ENCODE data around the gene SCAMP2.

Gene SCAMP2

GRCh38 chr15:74809242-74809641, 63.9 kb downstream of the SCAMP2 start:
- H3K9me3 ChIP-seq (ENCODE audit: insufficient read depth, low read depth, low read length): no peaks in the 10 kb centered on the region
- H3K27ac ChIP-seq (ENCODE audit: low read length): no peak overlapping the region
- peaks cover 2% of the 10 kb centered on the region; the same call in 1 of the 2 replicates for H3K4me1 ChIP-seq (ENCODE audit: insufficient read depth, low read length)
- H3K9ac ChIP-seq (ENCODE audit: low read depth, low read length): no peak overlapping the region
- H3K4me3 ChIP-seq (ENCODE audit: low read length): no peak overlapping the region
- H3K27me3 ChIP-seq (ENCODE audit: insufficient read depth, low read length): no peaks in the 10 kb centered on the region
- peaks cover 2% of the 10 kb centered on the region; the same call in 1 of the 2 replicates for H3K36me3 ChIP-seq (ENCODE audit: insufficient read depth, low read depth, low read length)

- peaks cover 2% of the 10 kb centered on the region; the same call in 1 of the 2 replicates for H3K4me1 ChIP-seq (ENCODE audit: insufficient read depth, low read length)
- no peaks in the 10 kb centered on the region for H3K27me3 ChIP-seq (ENCODE audit: insufficient read depth, low read length)
- no peak overlapping the region for H3K9ac ChIP-seq (ENCODE audit: low read depth, low read length)
- no peak overlapping the region for H3K4me3 ChIP-seq (ENCODE audit: low read length)
- H3K36me3 ChIP-seq (ENCODE audit: insufficient read depth, low read depth, low read length): peaks cover 6% of the 10 kb centered on the region
- H3K27ac ChIP-seq (ENCODE audit: low read length): no peak overlapping the region
- H3K9me3 ChIP-seq (ENCODE audit: insufficient read depth, low read depth, low read length): no peaks in the 10 kb centered on the region
Measured at GRCh38 chr15:74808840-74809229, 64.3 kb downstream of the SCAMP2 start.

GRCh38 chr15:74808078-74808839, 64.9 kb downstream of the SCAMP2 start:
- Histone ChIP-seq H3K4me1 (ENCODE audit: insufficient read depth, low read length) (peaks cover 2% of the 10 kb centered on the region; the same call in 1 of the 2 replicates), H3K27me3 (ENCODE audit: insufficient read depth, low read length) (no peaks in the 10 kb centered on the region), H3K27ac (ENCODE audit: low read length) (no peak overlapping the region), H3K36me3 (ENCODE audit: insufficient read depth, low read depth, low read length) (peaks cover 12% of the 10 kb centered on the region), H3K9me3 (ENCODE audit: insufficient read depth, low read depth, low read length) (no peaks in the 10 kb centered on the region), H3K4me3 (ENCODE audit: low read length) (no peak overlapping the region), H3K9ac (ENCODE audit: low read depth, low read length) (no peak overlapping the region)

- Histone ChIP-seq H3K36me3 (ENCODE audit: insufficient read depth, low read depth, low read length) (peaks cover 14% of the 10 kb centered on the region), H3K27ac (ENCODE audit: low read length) (no peak overlapping the region)
Measured at GRCh38 chr15:74807282-74807681, 65.9 kb downstream of the SCAMP2 start.

GRCh38 chr15:74804935-74805334, 68.2 kb downstream of the SCAMP2 start:
- H3K36me3 ChIP-seq (ENCODE audit: insufficient read depth, low read depth, low read length): peaks cover 30% of the 10 kb centered on the region

More at GRCh38 chr15:74807282-74807681, 65.9 kb downstream of the SCAMP2 start:
- H3K4me1 ChIP-seq (ENCODE audit: insufficient read depth, low read length): peaks cover 2% of the 10 kb centered on the region; the same call in 1 of the 2 replicates
- H3K27me3 ChIP-seq (ENCODE audit: insufficient read depth, low read length): no peaks in the 10 kb centered on the region
- no peak overlapping the region for H3K9ac ChIP-seq (ENCODE audit: low read depth, low read length)
- H3K4me3 ChIP-seq (ENCODE audit: low read length): no peak overlapping the region
- H3K9me3 ChIP-seq (ENCODE audit: insufficient read depth, low read depth, low read length): no peaks in the 10 kb centered on the region

GRCh38 chr15:74802862-74803447, 70.2 kb downstream of the SCAMP2 start:
- Histone ChIP-seq H3K4me3 (ENCODE audit: low read length) (no peak overlapping the region), H3K9me3 (ENCODE audit: insufficient read depth, low read depth, low read length) (no peaks in the 10 kb centered on the region), H3K36me3 (ENCODE audit: insufficient read depth, low read depth, low read length) (peaks cover 34% of the 10 kb centered on the region), H3K27me3 (ENCODE audit: insufficient read depth, low read length) (no peaks in the 10 kb centered on the region), H3K9ac (ENCODE audit: low read depth, low read length) (no peak overlapping the region), H3K27ac (ENCODE audit: low read length) (no peak overlapping the region), H3K4me1 (ENCODE audit: insufficient read depth, low read length) (no peaks in the 10 kb centered on the region)

More at GRCh38 chr15:74804935-74805334, 68.2 kb downstream of the SCAMP2 start:
- Histone ChIP-seq H3K4me1 (ENCODE audit: insufficient read depth, low read length) (peaks cover 2% of the 10 kb centered on the region; the same call in 1 of the 2 replicates), H3K27ac (ENCODE audit: low read length) (no peak overlapping the region), H3K9me3 (ENCODE audit: insufficient read depth, low read depth, low read length) (no peaks in the 10 kb centered on the region), H3K9ac (ENCODE audit: low read depth, low read length) (no peak overlapping the region), H3K4me3 (ENCODE audit: low read length) (no peak overlapping the region), H3K27me3 (ENCODE audit: insufficient read depth, low read length) (no peaks in the 10 kb centered on the region)

- Histone ChIP-seq H3K36me3 (ENCODE audit: insufficient read depth, low read depth, low read length) (peaks cover 34% of the 10 kb centered on the region), H3K4me3 (ENCODE audit: low read length) (no peak overlapping the region), H3K27me3 (ENCODE audit: insufficient read depth, low read length) (no peaks in the 10 kb centered on the region), H3K27ac (ENCODE audit: low read length) (no peak overlapping the region), H3K9me3 (ENCODE audit: insufficient read depth, low read depth, low read length) (no peaks in the 10 kb centered on the region), H3K9ac (ENCODE audit: low read depth, low read length) (no peak overlapping the region), H3K4me1 (ENCODE audit: insufficient read depth, low read length) (no peaks in the 10 kb centered on the region)
Measured at GRCh38 chr15:74802290-74802689, 70.9 kb downstream of the SCAMP2 start.

GRCh38 chr15:74801311-74801997, 71.7 kb downstream of the SCAMP2 start:
- H3K27ac ChIP-seq (ENCODE audit: low read length): no peak overlapping the region
- no peaks in the 10 kb centered on the region for H3K9me3 ChIP-seq (ENCODE audit: insufficient read depth, low read depth, low read length)
- H3K4me1 ChIP-seq (ENCODE audit: insufficient read depth, low read length): no peaks in the 10 kb centered on the region
- no peak overlapping the region for H3K4me3 ChIP-seq (ENCODE audit: low read length)
- H3K36me3 ChIP-seq (ENCODE audit: insufficient read depth, low read depth, low read length): peaks cover 34% of the 10 kb centered on the region
- no peak overlapping the region for H3K9ac ChIP-seq (ENCODE audit: low read depth, low read length)
- H3K27me3 ChIP-seq (ENCODE audit: insufficient read depth, low read length): no peaks in the 10 kb centered on the region

- H3K27ac ChIP-seq (ENCODE audit: low read length): no peak overlapping the region
- H3K4me1 ChIP-seq (ENCODE audit: insufficient read depth, low read length): no peaks in the 10 kb centered on the region
- H3K36me3 ChIP-seq (ENCODE audit: insufficient read depth, low read depth, low read length): peaks cover 34% of the 10 kb centered on the region
- no peak overlapping the region for H3K9ac ChIP-seq (ENCODE audit: low read depth, low read length)
- H3K27me3 ChIP-seq (ENCODE audit: insufficient read depth, low read length): no peaks in the 10 kb centered on the region
- no peak overlapping the region for H3K4me3 ChIP-seq (ENCODE audit: low read length)
- no peaks in the 10 kb centered on the region for H3K9me3 ChIP-seq (ENCODE audit: insufficient read depth, low read depth, low read length)
Measured at GRCh38 chr15:74800559-74801094, 72.5 kb downstream of the SCAMP2 start.

- Histone ChIP-seq H3K27me3 (ENCODE audit: insufficient read depth, low read length) (no peaks in the 10 kb centered on the region), H3K9ac (ENCODE audit: low read depth, low read length) (no peak overlapping the region), H3K36me3 (ENCODE audit: insufficient read depth, low read depth, low read length) (peaks cover 34% of the 10 kb centered on the region), H3K4me3 (ENCODE audit: low read length) (no peak overlapping the region), H3K9me3 (ENCODE audit: insufficient read depth, low read depth, low read length) (no peaks in the 10 kb centered on the region), H3K27ac (ENCODE audit: low read length) (no peak overlapping the region), H3K4me1 (ENCODE audit: insufficient read depth, low read length) (no peaks in the 10 kb centered on the region)
Measured at GRCh38 chr15:74799856-74800558, 73.2 kb downstream of the SCAMP2 start.

GRCh38 chr15:74799255-74799855, 73.8 kb downstream of the SCAMP2 start:
- H3K36me3 ChIP-seq (ENCODE audit: insufficient read depth, low read depth, low read length): peaks cover 33% of the 10 kb centered on the region

More at GRCh38 chr15:74799255-74799855, 73.8 kb downstream of the SCAMP2 start:
- H3K27ac ChIP-seq (ENCODE audit: low read length): no peak overlapping the region
- H3K9me3 ChIP-seq (ENCODE audit: insufficient read depth, low read depth, low read length): no peaks in the 10 kb centered on the region
- H3K27me3 ChIP-seq (ENCODE audit: insufficient read depth, low read length): no peaks in the 10 kb centered on the region
- H3K9ac ChIP-seq (ENCODE audit: low read depth, low read length): no peak overlapping the region
- H3K4me1 ChIP-seq (ENCODE audit: insufficient read depth, low read length): no peaks in the 10 kb centered on the region
- no peak overlapping the region for H3K4me3 ChIP-seq (ENCODE audit: low read length)

Data from iPS-20b (cell line).